Hepatocyte (in vitro differentiated cells): ENCODE data around the gene UQCC3.

Experiments
- CTCF ChIP-seq: fragments of 200-600 bp; sonication (generic); IDR thresholded peaks from 2 replicates; pipeline ENCODE4 v1.5.1; 2016; ENCODE audit warnings: antibody characterized with exemption, mild to moderate bottlenecking; ENCODE audit not compliant: poor library complexity
- EZH2 ChIP-seq: fragments of 200-600 bp; sonication (generic); IDR thresholded peaks from 2 replicates; pipeline ENCODE4 v1.6.1; 2016; ENCODE audit warnings: antibody characterized with exemption, mild to moderate bottlenecking, borderline replicate concordance

- no peak for TF ChIP-seq EZH2
- TF ChIP-seq CTCF, result no peak
These were observed 38.0 kb downstream of the UQCC3 start for GRCh38 chr11:62709247-62710000.
